Measurements from ENCODE around the gene TMEM183A.

The TMEM183A gene

GRCh38 chr1:203054642-203055041 lies 47.5 kb downstream of the TMEM183A start:
- Mint-ChIP-seq H3K27me3 (ENCODE audit: low read depth) (peaks cover 11% of the 10 kb centered on the region), H3K4me3 (peak overlapping the region in 2 of 3 experiments; percentile 13 to 15)

GRCh38 chr1:203055161-203055799 lies 48.1 kb downstream of the TMEM183A start:
- Mint-ChIP-seq H3K27ac (peak overlapping the region; percentile 56 to 75 (median 73)), H3K9me3 (no peaks in the 10 kb centered on the region), H3K4me1 (peaks cover 75% of the 10 kb centered on the region), H3K4me3 (no peak overlapping the region), H3K36me3 (ENCODE audit: low read depth) (peaks cover 22% of the 10 kb centered on the region), H3K27me3 (ENCODE audit: low read depth) (peaks cover 5% of the 10 kb centered on the region)
- TF ChIP-seq CTCF (IDR thresholded peaks at IDR 0.05; ENCODE audit: unreplicated experiment in 3 of 3): peak in 1 of 3 experiments; percentile 31

More at GRCh38 chr1:203054642-203055041, 47.5 kb downstream of the TMEM183A start:
- H3K9me3 Mint-ChIP-seq: no peaks in the 10 kb centered on the region
- peak overlapping the region in 1 of 3 experiments; percentile 62 for H3K27ac Mint-ChIP-seq
- H3K36me3 Mint-ChIP-seq (ENCODE audit: low read depth): peaks cover 17% of the 10 kb centered on the region
- TF ChIP-seq CTCF (IDR thresholded peaks at IDR 0.05; ENCODE audit: unreplicated experiment in 3 of 3): no peak
- H3K4me1 Mint-ChIP-seq: peaks cover 80% of the 10 kb centered on the region

- no peak for TF ChIP-seq CTCF (IDR thresholded peaks at IDR 0.05; ENCODE audit: unreplicated experiment in 3 of 3)
- Mint-ChIP-seq H3K36me3 (ENCODE audit: low read depth) (peaks cover 27% of the 10 kb centered on the region), H3K9me3 (no peaks in the 10 kb centered on the region), H3K27me3 (ENCODE audit: low read depth) (peaks cover 5% of the 10 kb centered on the region), H3K4me3 (no peak overlapping the region), H3K4me1 (peaks cover 71% of the 10 kb centered on the region), H3K27ac (peak overlapping the region; percentile 53 to 91 (median 75))
Measured at GRCh38 chr1:203056012-203056411, 48.8 kb downstream of the TMEM183A start.

- Mint-ChIP-seq H3K4me3 (no peak overlapping the region), H3K4me1 (peaks cover 67% of the 10 kb centered on the region), H3K27ac (peak overlapping the region; percentile 19 to 91 (median 75)), H3K9me3 (no peaks in the 10 kb centered on the region), H3K36me3 (ENCODE audit: low read depth) (peaks cover 28% of the 10 kb centered on the region), H3K27me3 (ENCODE audit: low read depth) (no peaks in the 10 kb centered on the region)
- no peak for TF ChIP-seq CTCF (IDR thresholded peaks at IDR 0.05; ENCODE audit: unreplicated experiment in 3 of 3)
Measured at GRCh38 chr1:203056516-203056915, 49.3 kb downstream of the TMEM183A start.

GRCh38 chr1:203057911-203058675 lies 50.9 kb downstream of the TMEM183A start:
- peak overlapping the region; percentile 3 to 4 (median 4) for H3K4me3 Mint-ChIP-seq
- no peaks in the 10 kb centered on the region for H3K9me3 Mint-ChIP-seq
- no peak for TF ChIP-seq CTCF (IDR thresholded peaks at IDR 0.05; ENCODE audit: unreplicated experiment in 3 of 3)
- peaks cover 32% of the 10 kb centered on the region for H3K36me3 Mint-ChIP-seq (ENCODE audit: low read depth)
- H3K4me1 Mint-ChIP-seq: peaks cover 65% of the 10 kb centered on the region
- no peaks in the 10 kb centered on the region for H3K27me3 Mint-ChIP-seq (ENCODE audit: low read depth)
- peak overlapping the region; percentile 75 to 91 (median 90) for H3K27ac Mint-ChIP-seq
